Suprapubic skin (tissue), 4 donors: ENCODE data around the gene PRICKLE2. TPM values are rescaled to one million over a fixed set of nuclear protein-coding genes. Genes with fewer than 3 reads are reported as not detected.

Experiments used
- DNase-seq, 2 donors: peaks; one replicate each; pipeline ENCODE4 v3.0.0-alpha.2; 2019; ENCODE audit warnings: low spot score in 2 of 2
- H3K27ac ChIP-seq: fragments of 200-600 bp; sonication (generic); one replicate; pipeline ENCODE4 v1.5.1; 2019
- H3K27me3 ChIP-seq: fragments of 200-600 bp; sonication (generic); one replicate; pipeline ENCODE4 v1.5.1; 2019
- H3K36me3 ChIP-seq: fragments of 200-600 bp; sonication (generic); one replicate; pipeline ENCODE4 v1.5.1; 2019
- H3K4me1 ChIP-seq: fragments of 200-600 bp; sonication (generic); one replicate; pipeline ENCODE4 v1.5.1; 2019
- H3K4me3 ChIP-seq: fragments of 200-600 bp; sonication (generic); one replicate; pipeline ENCODE4 v1.5.1; 2019; ENCODE audit warnings: mild to moderate bottlenecking
- H3K9me3 ChIP-seq: fragments of 200-600 bp; sonication (generic); one replicate; pipeline ENCODE4 v1.5.1; 2019
- CTCF ChIP-seq, 2 donors: fragments of 200-600 bp in 1 of 2; fragments of 450-650 bp in 1 of 2; sonication (generic) in 1 of 2; IDR thresholded peaks; one replicate each; pipeline ENCODE4 v1.5.1; 2016 to 2019; ENCODE audit warnings: antibody characterized with exemption in 2 of 2, mild to moderate bottlenecking in 1 of 2, moderate library complexity in 1 of 2
- EP300 ChIP-seq: sonication (generic); formaldehyde crosslinking; IDR thresholded peaks from one replicate; pipeline ENCODE4 v1.6.1; 2017; ENCODE audit warnings: antibody characterized with exemption
- POLR2A ChIP-seq, 2 donors: fragments of 450-650 bp; IDR thresholded peaks; one replicate each; pipeline ENCODE4 v1.6.1; 2017; ENCODE audit warnings: antibody characterized with exemption in 2 of 2, mild to moderate bottlenecking in 2 of 2, moderate library complexity in 2 of 2
- POLR2AphosphoS5 ChIP-seq, 3 donors: sonication (generic); formaldehyde crosslinking; IDR thresholded peaks; one replicate each; pipeline ENCODE4 v1.6.1; 2017; ENCODE audit warnings: antibody characterized with exemption in 3 of 3
- WGBS: methylation state at CpG from one replicate; pipeline ENCODE4 v1.1.5; 2018; 5-methylcytosine and 5-hydroxymethylcytosine counted together
- total RNA-seq, 4 donors: library from RNA; depleted of rRNA; stranded (reverse); fragments of >200 nt; gene quantifications; one replicate each; pipeline ENCODE4 v1.1.0, GENCODE V29; 2016

PRICKLE2 gene
- total RNA-seq, 4 donors from 2014 or later: 6.7 to 14.5 (median 11.9) TPM

- Histone ChIP-seq H3K9me3 (no peaks in the 10 kb centered on the region), H3K4me3 (no peak overlapping the region), H3K27ac (no peak overlapping the region), H3K27me3 (no peaks in the 10 kb centered on the region), H3K4me1 (no peaks in the 10 kb centered on the region), H3K36me3 (no peaks in the 10 kb centered on the region)
- WGBS: 83% methylated on average over 3 of the region's 3 CpGs
- TF ChIP-seq POLR2A (IDR thresholded peaks at IDR 0.05): no peak
- no peak for TF ChIP-seq CTCF (IDR thresholded peaks at IDR 0.05)
- no peak for TF ChIP-seq EP300
- TF ChIP-seq POLR2AphosphoS5 (IDR thresholded peaks at IDR 0.05): no peak
- no peak for DNase-seq
These were observed 165.6 kb downstream of the PRICKLE2 start for GRCh38 chr3:64059484-64060175.

- no peaks in the 10 kb centered on the region for H3K27me3 ChIP-seq
- WGBS: 56% methylated on average over 4 of the region's 4 CpGs
- no peak for TF ChIP-seq CTCF (IDR thresholded peaks at IDR 0.05)
- TF ChIP-seq POLR2AphosphoS5 (IDR thresholded peaks at IDR 0.05): no peak
- TF ChIP-seq EP300: no peak
- no peak for TF ChIP-seq POLR2A (IDR thresholded peaks at IDR 0.05)
- no peaks in the 10 kb centered on the region for H3K36me3 ChIP-seq
- H3K9me3 ChIP-seq: no peaks in the 10 kb centered on the region
- no peak for DNase-seq
- H3K27ac ChIP-seq: no peak overlapping the region
- no peak overlapping the region for H3K4me3 ChIP-seq
- no peaks in the 10 kb centered on the region for H3K4me1 ChIP-seq
These were observed 166.7 kb downstream of the PRICKLE2 start for GRCh38 chr3:64058566-64058965.

- Histone ChIP-seq H3K9me3 (no peaks in the 10 kb centered on the region), H3K36me3 (no peaks in the 10 kb centered on the region), H3K4me3 (no peak overlapping the region), H3K27ac (no peak overlapping the region), H3K4me1 (no peaks in the 10 kb centered on the region), H3K27me3 (no peaks in the 10 kb centered on the region)
- no peak for DNase-seq
- 98% methylated on average over 4 of the region's 4 CpGs for WGBS
- TF ChIP-seq CTCF (IDR thresholded peaks at IDR 0.05): no peak
- no peak for TF ChIP-seq POLR2AphosphoS5 (IDR thresholded peaks at IDR 0.05)
- no peak for TF ChIP-seq POLR2A (IDR thresholded peaks at IDR 0.05)
- TF ChIP-seq EP300: no peak
These were observed 168.0 kb downstream of the PRICKLE2 start for GRCh38 chr3:64057231-64057630.

- Histone ChIP-seq H3K27me3 (no peaks in the 10 kb centered on the region), H3K9me3 (no peaks in the 10 kb centered on the region), H3K36me3 (no peaks in the 10 kb centered on the region), H3K4me1 (no peaks in the 10 kb centered on the region), H3K27ac (no peak overlapping the region), H3K4me3 (no peak overlapping the region)
- no peak for TF ChIP-seq POLR2AphosphoS5 (IDR thresholded peaks at IDR 0.05)
- no peak for TF ChIP-seq POLR2A (IDR thresholded peaks at IDR 0.05)
- no peak for TF ChIP-seq CTCF (IDR thresholded peaks at IDR 0.05)
- TF ChIP-seq EP300: no peak
- 76% methylated on average over 3 of the region's 3 CpGs for WGBS
- no peak for DNase-seq
These were observed 168.6 kb downstream of the PRICKLE2 start for GRCh38 chr3:64056606-64057180.

GRCh38 chr3:64055076-64055475 lies 170.2 kb downstream of the PRICKLE2 start:
- no peak overlapping the region for H3K27ac ChIP-seq
- no peak for DNase-seq
- no peaks in the 10 kb centered on the region for H3K4me1 ChIP-seq
- no peaks in the 10 kb centered on the region for H3K27me3 ChIP-seq
- WGBS: 88% methylated on average over 2 of the region's 2 CpGs
- TF ChIP-seq POLR2AphosphoS5 (IDR thresholded peaks at IDR 0.05): no peak
- TF ChIP-seq EP300: no peak
- TF ChIP-seq CTCF (IDR thresholded peaks at IDR 0.05): no peak
- TF ChIP-seq POLR2A (IDR thresholded peaks at IDR 0.05): no peak
- H3K9me3 ChIP-seq: no peaks in the 10 kb centered on the region
- no peak overlapping the region for H3K4me3 ChIP-seq
- H3K36me3 ChIP-seq: no peaks in the 10 kb centered on the region
